GM19240 (cell line): ENCODE measurements around the gene ANXA4.
A peak's percentile ranks its signal among the peaks of the same experiment; 100 is the strongest.
"Not testable (repeated sequence)": the region's sequence is repeated elsewhere in the genome, so short reads cannot be mapped to it uniquely, and the experiment has no call there.

Experiments used
- DNase-seq: peaks from one replicate; pipeline ENCODE4 v3.0.0; 2011; ENCODE audit warnings: low spot score; ENCODE audit not compliant: insufficient read length

ANXA4 gene

DNA sequence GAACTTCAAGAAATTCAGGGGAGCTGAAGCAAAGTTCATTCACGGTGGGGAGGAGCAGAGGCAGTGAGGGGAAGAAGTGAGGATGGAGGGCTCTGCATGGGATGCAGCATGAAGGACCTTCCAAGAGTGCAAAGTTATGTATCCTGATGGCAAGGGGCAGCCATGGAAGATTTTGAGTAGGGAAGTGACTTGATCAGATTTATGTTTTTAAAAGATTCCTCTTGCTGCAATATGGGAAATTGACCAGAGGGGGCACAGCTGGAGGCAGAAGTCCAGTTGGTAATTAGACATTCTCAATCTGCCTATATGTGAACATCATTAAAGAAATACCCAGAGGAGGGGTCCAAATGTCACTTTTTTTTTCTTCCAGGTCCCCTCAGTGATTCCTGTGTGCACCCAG, 21.5 kb upstream of the ANXA4 start:
- DNase-seq = no peak

DNA sequence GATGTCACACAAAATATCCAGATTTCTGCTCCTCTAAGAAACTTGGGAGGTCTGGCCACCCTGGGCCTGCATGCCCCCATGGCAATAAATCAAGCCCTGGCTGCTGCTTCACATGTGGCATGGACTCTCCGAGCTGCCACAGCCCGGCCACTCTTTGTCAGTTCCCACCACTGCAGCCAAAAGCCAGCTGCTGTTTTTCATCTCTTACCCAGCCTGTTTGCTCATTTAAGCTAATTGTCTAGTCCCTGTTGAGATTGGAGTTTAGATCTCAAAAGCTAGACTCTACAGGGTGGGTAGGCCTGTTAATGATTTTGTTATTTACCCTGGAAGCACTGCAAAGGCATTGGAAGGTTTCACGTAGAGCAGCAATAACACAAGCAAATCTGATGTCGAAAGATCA, 20.9 kb upstream of the ANXA4 start:
- no peak for DNase-seq

DNA sequence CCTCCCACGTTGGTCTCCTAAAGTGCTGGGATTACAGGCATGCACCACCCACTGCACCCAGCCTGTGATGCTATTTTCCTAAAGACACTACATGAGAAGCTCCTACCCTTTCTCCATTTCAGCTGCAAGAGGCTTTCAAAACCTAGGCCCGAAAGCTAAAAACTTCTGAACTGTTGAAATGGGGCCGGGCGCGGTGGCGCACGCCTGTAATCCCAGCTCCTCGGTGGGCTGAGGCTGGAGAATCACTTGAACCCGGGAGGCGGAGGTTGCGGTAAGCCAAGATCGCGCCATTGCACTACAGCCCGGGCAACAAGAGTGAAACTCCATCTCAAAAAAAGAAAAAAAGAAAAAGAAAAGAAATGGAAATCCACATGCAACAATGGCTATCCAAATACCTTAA, 18.1 kb upstream of the ANXA4 start:
- no peak for DNase-seq

DNA sequence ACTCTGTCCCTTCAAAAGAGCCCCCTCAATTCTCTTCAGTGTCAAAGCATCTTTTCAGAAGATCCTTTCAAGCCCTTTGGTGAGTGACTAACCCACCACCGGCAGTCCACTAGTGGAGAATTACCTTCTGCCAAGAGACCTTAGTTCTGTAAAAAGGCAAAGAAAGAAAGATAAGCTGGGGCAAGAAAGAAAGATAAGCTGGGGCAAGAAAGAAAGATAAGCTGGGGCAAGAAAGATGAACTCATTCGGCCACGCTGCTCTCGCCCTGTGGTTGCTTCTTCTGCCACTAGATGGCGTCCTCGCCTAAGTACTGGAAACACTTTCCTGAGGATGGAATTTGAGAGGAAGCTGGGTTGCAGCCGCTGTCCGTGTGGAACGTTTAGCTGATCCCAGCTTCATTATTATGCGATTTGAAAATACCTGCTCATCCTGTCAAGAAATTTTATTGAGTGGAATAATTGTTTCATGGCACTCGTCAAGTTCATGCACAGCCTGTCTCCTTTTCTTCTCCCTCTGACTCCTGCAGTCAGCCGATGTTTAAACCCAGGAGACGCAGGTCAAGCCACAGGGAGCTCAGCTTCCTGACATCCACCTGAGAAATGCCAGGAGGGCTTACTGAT, 17.3 kb upstream of the ANXA4 start:
- DNase-seq = peak; percentile 26

DNA sequence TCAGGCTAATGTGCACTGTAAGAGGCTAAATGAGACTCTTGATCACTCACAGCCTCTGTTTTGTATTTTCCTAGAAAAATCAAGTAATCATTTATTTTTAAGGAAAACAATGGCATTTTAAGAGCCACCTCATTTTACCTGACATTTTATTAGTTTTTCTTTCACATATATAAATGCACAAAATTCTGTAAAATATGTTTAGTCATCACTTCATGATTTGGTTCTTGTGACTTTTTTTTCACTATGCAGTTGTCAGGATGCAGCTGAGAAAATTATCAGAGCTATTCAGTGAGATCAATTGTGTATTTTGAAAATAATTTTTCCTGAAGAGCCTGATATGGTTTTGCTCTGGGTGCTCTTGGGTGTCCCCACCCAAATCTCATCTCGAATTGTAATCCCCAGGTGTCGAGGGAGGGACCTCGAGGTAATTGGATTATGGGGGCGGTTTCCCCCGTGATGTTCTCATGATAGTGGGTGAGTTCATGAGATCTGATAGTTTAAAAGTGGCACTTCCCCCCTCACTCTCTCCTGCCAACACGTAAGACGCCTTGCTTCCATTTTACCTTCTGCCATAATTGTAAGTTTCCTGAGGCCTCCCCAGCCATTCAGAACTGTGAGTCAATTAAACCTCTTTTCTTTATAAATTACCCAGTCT, 16.1 kb upstream of the ANXA4 start:
- no peak for DNase-seq

DNA sequence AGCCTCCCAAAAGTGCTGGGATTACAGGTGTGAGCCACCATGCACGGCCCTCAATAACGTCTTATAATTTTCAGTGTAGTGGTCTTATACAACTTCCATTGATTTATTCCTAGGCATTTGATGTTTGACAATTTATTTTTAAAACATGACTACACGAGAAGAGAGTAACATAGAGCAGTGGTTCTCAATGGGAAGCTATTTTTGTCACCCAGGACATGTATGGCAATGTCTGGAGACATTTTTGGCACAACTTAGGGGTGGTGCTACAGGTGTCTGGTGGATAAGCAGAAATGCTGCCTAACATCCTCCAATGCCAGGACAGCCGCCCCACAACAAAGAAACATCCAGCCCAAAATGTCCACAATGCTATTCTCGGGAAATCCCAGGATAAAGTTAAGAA, 12.7 kb upstream of the ANXA4 start:
- no peak for DNase-seq

DNA sequence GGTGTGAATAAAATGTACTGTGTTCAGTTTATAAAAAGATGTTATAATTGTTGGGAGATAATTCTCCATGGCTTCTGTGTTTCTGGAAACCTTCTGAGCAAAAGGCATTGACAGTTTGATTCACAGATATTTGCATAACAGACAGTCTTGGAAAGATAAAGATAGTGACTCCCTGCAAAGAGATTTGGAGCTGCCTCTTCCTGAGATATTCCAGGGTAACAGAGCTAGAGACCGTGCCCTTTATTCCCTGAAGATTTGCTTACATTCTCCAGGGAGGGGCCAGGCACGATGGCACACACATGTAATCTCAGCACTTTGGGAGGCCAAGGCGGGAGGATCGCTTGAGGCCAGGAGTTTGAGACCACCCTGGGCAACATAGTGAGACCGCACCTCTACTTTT, 12.2 kb upstream of the ANXA4 start:
- DNase-seq = no peak

DNA sequence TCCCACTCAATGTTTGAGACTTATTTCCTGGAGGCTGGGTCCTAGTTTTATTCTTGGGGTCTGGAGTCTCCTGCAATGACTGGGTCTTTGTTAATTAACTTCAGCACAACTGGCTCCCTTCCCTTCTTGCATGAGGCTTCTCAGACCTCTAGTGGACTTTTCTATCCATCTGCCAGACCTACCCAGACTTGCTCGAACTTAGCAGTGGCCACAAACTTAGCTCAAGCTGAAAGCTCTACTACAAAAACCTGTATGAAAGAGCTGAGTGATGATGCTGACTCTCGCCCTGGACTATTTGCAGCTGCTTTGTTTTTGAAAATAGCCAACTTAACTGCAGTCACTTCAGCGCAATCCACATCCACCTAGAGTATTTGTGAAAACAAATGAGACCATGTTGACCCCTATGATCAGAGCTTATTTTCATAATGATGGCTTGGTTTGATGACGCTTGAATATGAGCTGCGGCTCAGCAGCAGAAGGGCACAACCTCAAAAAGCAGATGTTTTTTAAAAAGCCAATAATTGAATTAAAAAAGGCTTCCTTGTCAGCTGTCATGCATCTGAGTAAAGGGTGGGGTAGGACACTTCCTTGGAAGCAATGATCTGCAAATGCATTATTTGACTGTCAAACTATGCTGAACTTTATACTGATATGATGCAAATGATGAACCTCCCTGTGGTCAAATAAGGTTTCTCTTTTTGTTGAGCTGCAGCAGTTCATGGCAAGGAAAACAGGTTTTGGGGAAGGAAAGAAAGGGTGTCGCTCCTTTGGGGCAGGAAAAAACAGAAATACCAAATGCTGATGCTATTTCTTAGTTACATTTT, 10.6 kb upstream of the ANXA4 start:
- no peak for DNase-seq

DNA sequence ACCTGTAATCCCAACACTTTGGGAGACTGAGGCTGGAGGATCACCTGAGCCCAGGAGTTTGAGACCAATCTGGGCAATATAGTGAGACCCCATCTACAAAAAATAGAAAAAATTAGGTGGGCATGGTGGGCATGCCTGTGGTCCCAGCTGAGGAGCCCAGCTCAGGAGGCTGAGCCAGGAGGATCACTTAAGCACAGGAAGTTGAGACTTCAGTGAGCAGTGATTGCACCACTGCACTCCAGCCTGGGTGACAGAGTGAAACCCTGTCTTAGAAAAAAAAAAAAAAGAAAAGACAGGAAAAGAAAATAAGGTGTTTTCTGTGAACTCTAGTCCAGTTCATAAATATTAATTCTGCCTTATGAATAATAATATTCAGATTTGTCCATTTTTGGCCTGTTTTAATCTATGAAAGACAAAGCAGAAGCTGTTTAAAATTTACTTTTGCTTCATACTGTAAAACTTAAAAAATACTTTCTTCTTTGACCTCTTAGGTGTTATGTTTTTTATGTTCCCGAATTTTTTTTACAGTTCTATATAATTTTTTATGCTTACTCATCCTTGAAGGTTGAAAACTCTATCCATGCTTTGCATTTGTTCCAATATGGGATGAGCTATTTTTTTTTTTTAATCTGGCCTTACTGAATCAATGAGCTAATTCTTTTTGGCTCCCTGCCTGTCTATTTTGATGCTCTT, 8.4 kb upstream of the ANXA4 start:
- DNase-seq = no peak

DNA sequence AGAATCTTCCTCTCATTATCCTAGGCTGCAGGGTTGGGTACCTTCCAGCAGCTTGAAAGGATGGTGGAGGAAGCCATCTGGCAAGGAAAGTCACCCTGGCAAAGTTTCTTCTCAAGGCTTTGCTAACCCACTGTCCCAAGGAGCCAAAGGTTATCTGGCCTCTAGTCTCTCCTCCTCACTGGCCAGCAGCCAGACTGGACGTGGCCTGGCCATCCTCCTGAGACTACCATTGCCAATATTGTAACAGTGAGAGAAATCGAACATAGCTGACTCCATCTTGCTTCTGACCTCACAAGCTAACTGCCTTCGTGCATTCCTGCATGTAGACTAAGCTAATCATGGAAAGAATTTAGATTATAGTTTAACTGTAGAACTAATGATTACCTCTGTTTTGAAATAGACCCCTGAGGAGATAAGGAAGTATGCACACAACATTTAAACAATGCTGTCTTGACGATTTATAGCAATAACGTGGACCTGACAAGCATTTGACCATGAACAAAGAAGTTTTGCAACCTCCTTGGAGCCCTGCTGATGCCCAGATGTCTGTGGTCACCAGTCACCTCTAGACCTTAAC, 7.8 kb upstream of the ANXA4 start:
- DNase-seq = no peak

DNA sequence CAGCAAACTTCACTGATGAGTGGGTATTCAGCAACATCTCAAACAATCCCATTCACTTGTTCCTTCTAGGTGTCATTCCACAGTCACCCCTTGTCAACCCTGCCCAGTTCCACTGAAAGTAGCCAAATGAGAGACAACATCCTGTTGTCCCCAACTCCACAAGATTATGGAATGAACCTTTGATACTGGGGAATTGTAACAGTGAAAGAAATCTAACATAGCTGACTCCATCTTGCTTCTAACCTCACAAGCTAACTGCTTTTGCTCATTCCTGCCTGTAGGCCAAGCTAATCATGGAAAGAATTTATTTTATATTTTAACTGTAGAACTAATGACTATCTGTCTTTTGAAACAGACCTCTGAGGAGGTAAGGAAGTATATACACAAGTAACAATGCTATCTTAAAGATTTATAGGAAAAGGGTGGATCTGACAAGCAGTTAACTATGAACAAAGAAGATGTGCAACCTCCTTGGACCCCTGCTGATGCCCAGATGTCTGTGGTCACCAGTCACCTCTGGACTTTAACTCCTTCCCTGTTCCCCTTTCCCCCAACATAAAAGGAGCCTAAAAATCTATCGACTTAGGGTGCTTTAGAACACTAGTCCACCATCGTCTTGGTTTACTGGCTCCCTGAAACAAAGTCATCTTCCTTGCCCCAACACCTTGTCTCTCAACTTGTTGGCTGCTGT, 6.9 kb upstream of the ANXA4 start:
- DNase-seq = no peak

DNA sequence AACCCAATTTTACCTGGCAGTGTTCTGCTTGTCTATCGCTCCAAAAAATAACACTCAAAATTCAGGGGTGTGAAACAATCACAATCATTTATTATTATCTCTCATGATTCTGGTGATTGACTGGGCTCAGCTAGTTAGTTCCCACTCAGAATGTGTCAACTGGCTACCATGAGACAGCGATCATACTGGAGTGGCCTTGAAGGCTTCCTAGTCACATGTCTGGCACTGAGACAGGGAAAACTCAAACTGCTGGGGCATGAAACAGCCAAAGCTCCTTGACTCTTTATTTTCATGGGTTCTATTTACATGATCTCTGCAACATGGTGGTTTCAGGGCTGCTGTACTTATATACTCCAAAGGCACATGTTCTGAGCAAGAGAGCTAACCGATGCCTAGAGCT, 6.2 kb upstream of the ANXA4 start:
- DNase-seq = no peak

DNA sequence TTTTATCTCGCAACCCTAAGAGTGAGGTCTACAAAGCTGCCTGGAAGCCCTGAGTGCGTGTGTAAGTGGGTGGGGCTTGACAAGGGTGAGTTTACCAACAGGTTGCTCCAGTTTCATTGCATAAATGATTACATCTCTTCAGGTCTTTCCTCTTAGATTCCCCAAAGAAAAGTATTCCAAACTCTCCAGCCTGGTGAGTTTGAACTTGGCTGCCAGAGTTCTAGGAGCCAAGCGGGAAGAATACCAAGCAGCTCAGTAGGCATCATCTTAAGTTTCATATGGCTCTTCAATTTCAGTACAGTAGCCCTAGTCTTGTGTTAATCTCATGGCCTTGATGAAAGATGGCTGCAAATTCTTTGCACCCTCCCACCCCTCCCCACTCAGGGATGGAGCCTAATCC, 3.8 kb upstream of the ANXA4 start:
- DNase-seq = not testable (repeated sequence)

DNA sequence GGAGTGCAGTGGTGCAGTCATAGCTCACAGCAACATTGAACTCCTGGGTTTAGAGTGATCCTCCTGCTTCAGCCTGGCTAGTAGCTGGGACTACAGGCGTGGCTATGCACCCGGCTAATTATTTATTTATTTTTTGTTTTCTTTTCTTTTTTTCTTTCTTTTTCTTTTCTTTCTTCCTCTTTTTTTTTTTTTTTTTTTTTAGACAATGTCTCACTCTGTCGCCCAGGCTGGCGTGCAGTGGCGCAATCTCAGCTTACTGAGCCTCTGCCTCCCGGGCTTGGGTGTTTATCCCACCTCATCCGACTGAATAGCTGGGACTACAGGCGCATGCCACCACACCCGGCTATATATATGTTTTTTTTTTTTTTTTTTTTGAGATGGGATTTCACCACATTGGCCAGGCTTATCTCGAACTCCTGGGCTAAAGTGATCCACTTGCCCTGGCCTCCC, 1.4 kb upstream of the ANXA4 start:
- DNase-seq = no peak

DNA sequence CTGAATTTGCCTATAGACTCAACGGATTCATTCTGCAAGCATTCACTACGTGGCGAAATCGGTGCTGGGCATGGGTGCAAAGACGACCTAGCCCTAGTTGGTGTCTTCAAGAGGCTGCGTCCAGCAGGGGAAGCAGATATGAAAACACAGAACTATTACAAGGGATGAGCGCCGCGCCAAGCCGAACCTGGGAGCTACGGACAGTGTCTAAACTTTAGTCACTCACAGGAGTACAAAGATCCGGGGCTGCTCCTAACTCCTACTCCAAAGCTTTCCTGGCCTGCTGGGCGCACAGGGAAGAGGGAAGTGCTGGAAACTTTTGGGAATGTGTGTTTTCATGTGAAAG, 732 bp upstream of the ANXA4 start:
- peak; percentile 37 for DNase-seq

DNA sequence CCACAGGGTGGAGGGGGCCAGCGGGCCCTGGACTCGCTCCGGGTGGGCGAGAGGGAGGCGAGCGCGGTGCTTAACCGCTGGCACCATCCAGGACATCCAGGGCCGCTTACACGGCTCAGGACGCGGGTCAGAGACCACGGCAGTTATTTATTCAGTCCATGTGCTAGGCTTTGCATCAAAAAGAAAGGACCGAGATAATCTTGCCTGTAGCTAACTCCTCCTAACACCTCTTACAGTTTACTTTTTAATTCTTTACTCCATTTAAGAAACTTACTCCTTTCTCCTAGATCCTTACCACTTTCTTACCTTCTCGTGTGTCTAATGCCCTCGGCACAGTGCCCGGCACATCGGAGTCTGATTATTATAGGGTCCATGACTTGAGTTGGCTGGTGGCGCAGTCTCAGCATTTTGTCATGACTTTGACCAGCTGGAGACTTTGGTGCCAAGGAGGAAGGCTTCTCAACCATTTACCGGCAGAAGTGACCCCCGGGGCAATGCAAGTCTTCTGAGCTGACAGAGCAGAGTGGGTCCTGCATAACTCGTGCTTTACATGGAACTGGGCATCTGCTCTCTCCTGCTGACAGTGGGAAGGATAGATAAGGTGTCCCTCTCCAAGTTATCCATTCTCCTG, 503 bp downstream of the ANXA4 start:
- no peak for DNase-seq

DNA sequence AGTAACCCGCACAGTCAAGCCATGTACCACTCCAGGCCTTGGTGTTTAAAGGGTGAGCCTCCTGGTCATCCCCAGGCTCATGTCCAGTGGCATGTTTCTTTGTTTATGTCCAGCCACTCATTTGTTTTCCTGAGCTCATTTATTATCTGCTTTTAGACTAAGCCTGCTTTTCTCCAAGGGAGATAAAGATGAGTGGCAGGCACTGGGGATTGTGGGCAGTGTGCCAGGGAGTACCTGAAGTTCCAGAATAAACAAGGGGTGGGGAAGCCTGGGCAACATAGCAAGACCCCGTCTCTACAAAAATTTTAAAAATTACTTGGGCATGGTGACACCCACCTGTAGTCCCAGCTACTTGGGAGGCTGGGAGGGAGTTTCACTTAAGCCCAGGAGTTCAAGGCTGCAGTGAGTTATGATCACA, 1.9 kb downstream of the ANXA4 start:
- no peak for DNase-seq

DNA sequence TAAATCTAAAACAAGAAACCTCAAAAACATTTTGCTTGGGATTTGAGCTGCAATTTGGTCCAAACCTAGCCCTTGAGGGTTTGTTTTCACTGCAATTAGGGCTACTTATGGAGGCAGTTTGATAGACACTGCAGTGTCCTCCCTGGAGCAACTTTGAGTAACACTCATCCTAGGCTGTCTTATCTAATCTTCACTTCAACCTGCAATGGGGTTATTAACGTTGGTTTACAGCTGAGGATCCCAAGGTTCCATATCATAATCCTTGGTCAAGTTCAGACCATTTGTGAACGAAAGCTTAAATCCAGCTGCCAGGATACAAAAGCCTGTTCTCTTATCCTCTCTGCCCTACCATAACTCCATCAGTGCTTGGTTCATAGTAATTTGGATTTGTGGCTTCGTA, 2.5 kb downstream of the ANXA4 start:
- no peak for DNase-seq

DNA sequence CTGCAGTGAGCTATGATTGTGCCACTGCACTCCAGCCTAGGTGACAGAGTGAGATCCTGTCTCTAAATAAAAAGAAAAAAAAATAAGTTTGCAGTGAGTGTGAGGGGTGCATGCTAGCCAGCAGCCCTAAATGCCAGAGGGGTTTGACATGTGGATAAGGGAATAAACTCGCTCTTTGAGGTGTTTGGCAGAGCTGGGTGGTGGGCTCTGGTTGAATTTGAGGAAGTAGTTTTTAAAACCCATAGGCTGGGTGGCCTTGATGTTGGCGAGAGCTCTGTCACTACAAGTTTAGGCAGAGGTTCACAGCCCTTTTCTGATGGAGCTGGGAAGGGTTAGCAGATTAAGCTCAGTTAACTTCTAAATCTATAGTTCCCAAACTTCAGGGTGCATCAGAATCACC, 3.1 kb downstream of the ANXA4 start:
- no peak for DNase-seq

DNA sequence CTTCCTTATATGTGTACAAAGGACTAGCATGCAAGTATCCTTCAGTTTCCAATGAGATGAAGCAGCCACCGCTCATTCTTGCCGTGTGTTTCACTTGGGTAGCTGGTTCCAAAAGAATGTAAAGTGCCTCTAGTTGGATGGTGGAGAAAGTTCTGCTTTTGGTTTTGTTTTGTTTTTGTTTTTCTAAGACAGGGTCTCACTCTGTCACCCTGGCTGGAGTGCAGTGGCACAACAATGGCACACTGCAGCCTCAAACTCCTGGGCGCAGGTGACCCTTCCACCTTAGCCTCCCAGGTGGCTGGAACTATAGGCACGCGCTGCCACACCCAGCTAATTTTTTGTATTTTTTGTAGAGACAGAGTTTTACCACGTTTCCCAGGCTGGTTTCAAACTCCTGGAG, 8.3 kb downstream of the ANXA4 start:
- DNase-seq = no peak
